A549 treated with Mapracorat at 1 μM for 4 hours (cell line): ENCODE measurements around the gene ASXL3. TPM values are rescaled to one million over a fixed set of nuclear protein-coding genes. Genes with fewer than 3 reads are reported as not detected.

ENCODE experiments used
- total RNA-seq: library from RNA; stranded (reverse); fragments of 200-300 nt; extraction: Qiagen RNA extraction; gene quantifications from 5 replicates; pipeline ENCODE4 v1.2.3, GENCODE V29; 2022

Gene ASXL3
- not detected in 5 replicates for total RNA-seq

DNA sequence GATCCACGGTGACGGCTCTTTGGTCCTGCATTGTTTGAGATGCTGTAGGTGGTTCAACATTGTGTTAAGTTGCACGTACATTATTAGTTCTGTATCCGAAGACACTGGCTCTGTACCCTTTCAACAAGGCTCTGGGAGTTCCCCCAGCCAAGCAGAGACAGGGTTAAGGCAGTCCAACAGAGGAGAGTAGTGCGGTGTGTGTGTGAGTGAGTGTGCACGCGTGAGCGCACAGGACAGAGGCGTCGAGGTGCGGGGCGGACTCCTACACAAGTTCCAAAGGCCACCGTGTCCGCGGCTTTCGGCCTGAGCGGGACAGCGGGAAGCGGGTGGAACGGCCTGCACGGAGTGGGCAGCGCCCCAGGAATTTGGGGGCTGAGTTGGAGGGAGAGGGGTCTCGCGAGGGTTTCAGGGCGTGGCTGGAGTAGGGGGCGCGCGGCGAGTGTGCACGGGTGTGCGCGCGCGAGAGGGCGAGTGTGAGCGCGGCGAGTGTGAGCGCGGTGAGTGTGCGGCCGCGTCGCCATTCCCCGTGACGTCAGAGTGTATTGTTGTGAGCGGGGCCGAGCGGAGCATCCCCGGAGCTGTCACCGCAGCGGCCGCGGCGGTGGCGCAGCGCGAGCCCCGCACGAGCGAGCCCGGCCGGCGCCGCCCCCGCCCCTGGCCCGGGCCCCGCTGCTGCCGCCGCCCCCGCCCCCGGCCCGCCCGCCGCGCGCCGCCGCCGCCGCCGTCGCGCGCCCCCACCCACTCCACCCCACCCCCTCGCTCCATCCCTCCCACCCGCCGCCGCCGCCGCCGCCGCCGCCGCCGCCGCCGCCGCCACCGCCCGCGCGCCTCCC, at the start of gene ASXL3:
TSS of gene ASXL3 (plus strand) at position 535 of the 833 bp plus-strand sequence. CDS start 413 bp downstream, outside the sequence.

Other genes with a start within 250 kb of the ASXL3 start
- not detected in 5 replicates for gene CCDC178, start 137.5 kb upstream of the ASXL3 start, total RNA-seq